NCI-H2081 treated with DMSO at 0.1 percent for 48 hours (cell line): ENCODE results near the gene NIPSNAP2.
"Not testable (repeated sequence)": the region's sequence is repeated elsewhere in the genome, so short reads cannot be mapped to it uniquely, and the experiment has no call there.

Source experiments
- DNase-seq: peaks from one replicate; lab custom pipeline; 2025; lab: John Stamatoyannopoulos, UW

NIPSNAP2 gene

DNA sequence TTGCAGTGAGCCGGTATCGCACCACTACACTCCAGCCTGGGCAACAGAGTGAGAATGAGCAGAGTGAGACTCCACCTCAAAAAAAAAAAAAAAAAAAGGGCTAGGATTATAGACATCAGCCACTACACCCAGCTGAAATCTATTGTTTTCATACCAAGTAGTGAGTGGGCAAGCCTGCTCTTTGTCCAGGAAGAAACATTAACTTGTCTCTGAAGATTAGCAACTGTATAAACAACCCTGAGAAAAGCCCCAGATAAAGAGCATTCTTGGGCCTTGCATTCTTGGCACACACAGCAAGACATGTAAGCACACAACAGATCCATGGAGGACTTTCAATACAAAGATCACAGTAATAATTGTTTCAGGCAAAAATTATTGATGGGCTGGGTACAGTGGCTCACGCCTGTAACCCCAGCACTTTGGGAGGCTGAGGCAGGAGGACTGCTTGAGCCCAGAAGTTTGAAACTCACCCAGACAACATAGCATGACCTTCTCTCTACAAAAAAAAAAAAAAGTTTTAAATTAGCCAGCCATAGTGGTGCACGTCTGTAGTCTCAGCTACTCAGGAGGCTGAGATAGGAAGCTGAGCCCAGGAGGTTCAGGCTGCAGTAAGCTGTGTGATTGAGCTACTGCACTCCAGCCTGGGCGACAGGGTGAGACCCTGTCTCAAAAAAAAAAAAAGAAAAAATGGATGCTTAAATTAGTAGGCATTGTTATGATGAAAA, 82.5 kb downstream of the NIPSNAP2 start:
- no peak for DNase-seq

DNA sequence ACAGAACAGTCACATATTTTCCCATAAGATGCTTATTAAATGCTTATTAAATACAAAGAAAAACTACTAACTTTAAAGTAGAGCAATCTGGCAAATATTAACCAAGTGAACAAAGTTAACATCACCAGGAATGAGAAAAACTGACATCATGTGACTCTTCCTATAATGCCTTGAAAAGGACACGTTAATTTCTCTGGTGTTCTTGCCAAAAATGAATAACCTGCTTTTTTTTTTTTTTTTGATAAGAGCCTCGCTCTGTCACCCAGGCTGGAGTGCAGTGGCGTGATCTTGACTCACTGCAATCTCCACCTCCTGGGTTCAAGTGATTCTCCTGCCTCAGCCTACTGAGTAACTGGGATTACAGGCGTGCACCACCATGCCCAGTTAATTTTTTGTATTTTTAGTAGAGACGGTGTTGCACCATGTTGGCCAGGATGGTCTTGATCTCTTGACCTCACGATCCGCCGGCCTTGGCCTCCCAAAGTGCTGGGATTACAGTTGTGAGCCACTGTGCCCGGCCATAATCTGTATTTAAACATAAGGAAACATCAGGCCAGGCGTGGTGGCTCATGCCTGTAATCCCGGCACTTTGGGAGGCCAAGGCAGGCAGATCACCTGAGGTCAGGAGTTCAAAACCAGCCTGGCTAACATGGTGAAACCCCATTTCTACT, 83.2 kb downstream of the NIPSNAP2 start:
- DNase-seq = not testable (repeated sequence)

DNA sequence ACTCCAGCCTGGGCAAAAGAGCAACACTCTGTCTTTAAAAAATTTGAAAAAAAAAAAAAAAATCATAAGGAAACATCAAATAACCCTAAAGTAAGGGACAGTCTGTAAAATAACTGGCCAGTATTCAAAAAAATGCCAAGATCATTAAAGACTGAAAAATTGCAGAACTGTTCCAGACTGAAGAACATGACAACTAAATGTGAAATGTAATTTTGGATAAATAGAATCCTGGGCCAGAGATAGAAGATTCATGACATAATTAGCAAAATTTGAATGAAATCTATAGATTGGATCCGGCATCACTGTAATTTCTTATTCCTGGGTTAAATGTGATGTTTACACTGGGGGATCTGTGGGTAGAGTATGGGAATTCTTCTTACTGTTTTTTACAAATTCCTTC, 83.9 kb downstream of the NIPSNAP2 start:
- no peak for DNase-seq

DNA sequence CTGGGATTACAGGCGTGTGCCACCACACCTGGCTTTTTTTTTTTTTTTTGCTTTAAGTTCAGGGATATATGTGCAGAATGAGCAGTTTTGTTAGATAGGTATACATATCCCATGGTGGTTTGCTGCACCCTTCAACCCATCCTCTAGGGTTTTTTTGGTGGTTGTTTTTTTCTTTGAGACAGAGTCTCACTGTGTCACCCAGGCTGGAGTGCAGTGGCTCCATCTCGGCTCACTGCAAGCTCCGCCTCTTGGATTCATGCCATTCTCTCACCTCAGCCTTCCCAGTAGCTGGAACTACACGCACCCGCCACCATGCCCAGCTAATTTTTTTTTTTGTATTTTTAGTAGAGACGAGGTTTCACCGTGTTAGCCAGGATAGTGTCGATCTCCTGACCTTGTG, 84.4 kb downstream of the NIPSNAP2 start:
- not testable (repeated sequence) for DNase-seq
